DMS 273 (cell line): ENCODE data around the gene RBBP5.

Experiments
- DNase-seq: peaks from one replicate; lab custom pipeline; 2025; ENCODE audit not compliant: unreplicated experiment; lab: John Stamatoyannopoulos, UW

RBBP5 gene

GRCh38 chr1:205074513-205074912, 47.3 kb downstream of the RBBP5 start:
- no peak for DNase-seq

GRCh38 chr1:205074084-205074483, 47.7 kb downstream of the RBBP5 start:
- DNase-seq: no peak

- no peak for DNase-seq
Observed at GRCh38 chr1:205073511-205073910, 48.3 kb downstream of the RBBP5 start.

DNA sequence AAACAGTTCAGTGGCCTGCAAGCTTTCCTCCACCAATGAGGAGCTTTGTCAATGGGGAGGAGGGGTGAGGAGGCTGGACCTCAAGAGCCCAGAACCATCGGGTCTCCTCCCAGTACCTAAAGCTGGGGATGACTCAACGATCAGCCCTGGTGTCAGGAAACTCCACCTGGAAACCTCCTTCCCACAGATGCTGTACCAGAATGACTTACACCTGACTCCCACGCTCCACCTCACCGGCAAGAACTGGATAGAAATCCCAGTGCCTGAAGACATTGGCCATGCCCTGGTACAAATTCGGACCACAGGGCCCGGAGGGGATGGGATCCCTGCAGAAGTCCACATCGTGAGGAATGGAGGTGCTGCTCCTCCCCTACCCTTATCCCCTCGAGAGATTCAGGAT, 48.9 kb downstream of the RBBP5 start:
- no peak for DNase-seq

DNA sequence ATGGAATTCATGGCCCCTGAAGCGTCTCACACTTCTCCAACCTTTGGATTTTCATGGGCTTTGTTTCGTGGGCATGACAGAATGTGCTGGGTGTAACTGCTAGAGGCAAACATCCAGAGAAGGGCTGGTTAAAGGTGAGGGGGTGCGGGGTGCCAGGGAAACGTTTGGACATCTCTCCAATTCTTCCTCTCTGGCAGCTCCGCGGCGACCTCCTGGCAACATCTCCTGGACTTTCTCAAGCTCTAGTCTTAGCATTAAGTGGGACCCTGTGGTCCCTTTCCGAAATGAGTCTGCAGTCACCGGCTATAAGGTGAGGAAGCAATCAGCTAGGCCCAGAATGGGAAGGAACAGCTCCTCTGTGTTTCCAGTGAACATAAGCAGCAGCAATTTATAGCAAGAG, 49.5 kb downstream of the RBBP5 start:
- DNase-seq: no peak

- DNase-seq: no peak
Observed at GRCh38 chr1:205071801-205072200, 50.0 kb downstream of the RBBP5 start.

DNA sequence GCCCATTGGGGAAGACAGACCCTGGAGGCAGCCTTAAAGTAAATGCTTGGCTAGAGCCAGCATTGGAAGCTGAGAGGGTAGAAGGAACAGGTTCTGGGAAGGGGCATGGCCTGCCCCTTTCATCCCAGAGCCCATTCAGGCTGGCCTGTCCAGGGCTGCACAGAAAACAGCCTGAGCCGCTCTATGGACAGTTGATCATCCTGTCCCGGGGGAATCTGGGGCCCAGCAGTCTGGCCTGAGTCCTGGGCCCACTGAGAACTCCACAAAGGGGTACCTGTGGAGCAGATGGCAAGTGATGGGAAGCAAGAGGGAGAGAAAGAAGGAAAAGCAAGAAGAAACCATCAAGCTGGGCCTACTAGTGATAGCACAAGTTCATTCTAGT, 50.8 kb downstream of the RBBP5 start:
- DNase-seq: no peak

- DNase-seq: no peak
Observed at GRCh38 chr1:205069371-205070125, 52.2 kb downstream of the RBBP5 start.

- DNase-seq: no peak
Observed at GRCh38 chr1:205068457-205069040, 53.2 kb downstream of the RBBP5 start.

DNA sequence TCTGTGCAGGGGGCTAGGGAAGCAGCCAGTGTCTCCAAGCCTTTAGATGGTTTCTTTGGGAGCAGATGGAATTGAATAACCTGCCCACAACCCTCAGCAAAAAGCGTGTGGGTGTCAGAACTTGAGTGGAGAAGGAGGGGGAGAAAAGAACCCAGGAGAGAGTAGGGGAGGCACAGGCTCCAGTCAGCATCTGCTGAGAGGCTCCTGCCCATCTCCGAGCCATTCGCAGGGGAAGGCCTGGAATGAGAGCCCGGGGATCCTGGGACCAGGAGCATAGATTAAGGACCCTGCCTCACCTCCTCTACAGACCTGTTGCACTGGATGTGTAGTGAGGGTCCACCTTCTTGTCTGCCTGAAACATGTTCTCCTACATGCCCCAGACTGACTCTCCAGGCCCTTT, 53.8 kb downstream of the RBBP5 start:
- no peak for DNase-seq

GRCh38 chr1:205067031-205067430, 54.7 kb downstream of the RBBP5 start:
- DNase-seq: no peak

DNA sequence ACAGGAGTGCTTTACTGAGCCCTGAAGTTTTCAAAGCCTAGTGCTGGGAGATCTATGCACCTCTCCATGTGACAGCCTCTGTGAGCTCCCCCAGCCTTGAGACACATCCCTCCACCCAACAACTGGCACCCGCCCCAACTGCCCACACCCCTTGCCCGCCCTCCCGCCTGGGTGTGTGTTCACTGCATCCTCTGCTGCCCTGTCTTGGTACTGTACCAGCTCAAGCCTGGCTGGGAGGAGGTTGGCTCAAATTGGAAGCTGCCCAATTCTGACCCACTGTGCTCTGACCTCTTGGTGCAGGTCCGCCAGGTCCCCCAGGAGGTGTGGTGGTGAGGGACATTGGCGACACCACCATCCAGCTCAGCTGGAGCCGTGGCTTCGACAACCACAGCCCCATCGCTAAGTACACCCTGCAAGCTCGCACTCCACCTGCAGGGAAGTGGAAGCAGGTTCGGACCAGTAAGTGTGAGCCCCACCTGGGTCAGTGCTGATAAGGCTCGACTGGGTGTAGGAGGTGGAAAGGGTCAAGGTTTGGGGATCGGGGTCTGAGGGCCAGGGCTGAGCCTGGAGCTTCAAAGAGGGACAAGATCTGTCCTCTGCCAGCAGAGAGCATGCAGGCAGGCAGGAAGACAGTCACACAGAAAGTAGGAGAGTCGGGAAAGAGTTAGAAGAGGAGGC, 55.5 kb downstream of the RBBP5 start:
- DNase-seq: peak; percentile 69

- DNase-seq: no peak
Observed at GRCh38 chr1:205065666-205066065, 56.1 kb downstream of the RBBP5 start.

DNA sequence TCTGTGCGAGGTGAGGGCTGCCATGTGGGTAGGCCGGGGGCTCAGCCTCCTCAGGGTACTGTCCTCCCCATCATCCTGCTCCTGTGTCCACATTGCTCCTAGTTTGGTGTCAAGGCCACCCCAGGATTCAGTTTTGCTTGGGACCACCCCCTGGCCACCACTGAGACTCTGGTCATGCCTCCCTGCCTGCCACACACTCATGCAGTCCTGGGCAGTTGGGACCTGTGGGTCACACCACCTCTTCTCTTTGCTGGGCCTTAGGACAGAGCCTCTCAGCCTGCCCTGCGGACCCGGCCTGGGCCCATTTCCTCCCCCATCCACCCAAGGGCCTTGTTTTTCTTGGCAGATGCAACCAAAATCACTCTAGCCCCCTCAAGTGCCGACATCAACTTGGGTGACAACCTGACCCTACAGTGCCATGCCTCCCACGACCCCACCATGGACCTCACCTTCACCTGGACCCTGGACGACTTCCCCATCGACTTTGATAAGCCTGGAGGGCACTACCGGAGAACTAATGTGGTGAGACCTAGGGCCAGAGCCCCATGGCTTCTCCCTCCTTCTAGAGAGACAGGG, 56.9 kb downstream of the RBBP5 start:
- DNase-seq: no peak

DNA sequence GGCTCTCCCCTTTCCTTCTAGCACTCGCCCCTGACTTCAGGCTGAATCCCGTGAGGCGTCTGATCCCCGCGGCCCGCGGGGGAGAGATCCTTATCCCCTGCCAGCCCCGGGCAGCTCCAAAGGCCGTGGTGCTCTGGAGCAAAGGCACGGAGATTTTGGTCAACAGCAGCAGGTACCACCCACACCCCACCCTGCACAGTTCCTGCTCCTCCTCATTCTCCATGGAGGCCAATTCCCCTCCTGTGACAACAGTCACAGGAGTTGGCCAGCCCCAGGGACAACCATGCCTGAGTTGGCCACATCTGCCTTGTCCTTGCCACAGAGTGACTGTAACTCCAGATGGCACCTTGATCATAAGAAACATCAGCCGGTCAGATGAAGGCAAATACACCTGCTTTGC, 57.5 kb downstream of the RBBP5 start:
- DNase-seq: no peak

GRCh38 chr1:205062895-205063294, 58.9 kb downstream of the RBBP5 start:
- DNase-seq: no peak

GRCh38 chr1:205062319-205062718, 59.5 kb downstream of the RBBP5 start:
- DNase-seq: no peak

DNA sequence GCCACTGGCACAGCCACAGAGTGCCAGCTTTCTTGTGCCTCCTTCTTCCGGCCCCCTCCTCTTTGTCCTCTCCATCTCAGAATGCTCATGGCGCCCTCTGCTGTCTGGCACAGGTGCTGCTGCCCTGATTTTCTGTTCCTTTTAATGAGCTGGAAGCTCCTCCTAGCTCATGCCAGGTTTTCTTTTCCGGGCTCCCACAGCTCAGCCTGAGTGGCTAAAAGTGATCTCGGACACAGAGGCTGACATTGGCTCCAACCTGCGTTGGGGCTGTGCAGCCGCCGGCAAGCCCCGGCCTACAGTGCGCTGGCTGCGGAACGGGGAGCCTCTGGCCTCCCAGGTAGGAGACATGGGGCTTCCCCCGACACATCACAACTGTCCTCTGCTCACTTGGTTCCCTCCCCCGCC, 60.1 kb downstream of the RBBP5 start:
- peak; percentile 94 for DNase-seq

- no peak for DNase-seq
Observed at GRCh38 chr1:205061227-205061626, 60.6 kb downstream of the RBBP5 start.

GRCh38 chr1:205060746-205061145, 61.0 kb downstream of the RBBP5 start:
- no peak for DNase-seq

DNA sequence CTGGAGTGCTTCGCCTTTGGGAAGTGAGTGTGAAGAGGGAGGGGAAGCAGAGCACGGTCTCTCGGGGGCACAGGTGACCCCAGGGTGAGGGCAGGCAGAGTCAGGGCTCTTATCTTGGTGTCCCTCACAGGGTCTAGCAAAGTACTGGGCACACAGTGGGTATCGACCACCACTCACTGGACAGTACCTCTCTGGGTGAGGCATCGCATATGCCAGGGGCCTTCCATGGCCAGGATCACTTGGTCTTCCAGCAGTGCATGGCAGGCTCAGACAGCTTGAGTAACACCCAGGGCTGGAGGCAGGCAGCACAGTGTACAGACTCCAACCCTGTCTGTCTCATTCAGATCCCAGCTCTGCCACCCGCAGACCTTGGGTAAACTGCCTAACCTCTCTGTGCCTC, 62.1 kb downstream of the RBBP5 start:
- DNase-seq: no peak

- no peak for DNase-seq
Observed at GRCh38 chr1:205058853-205059252, 62.9 kb downstream of the RBBP5 start.
